ENCODE results near the gene PTPRN2.
"Not testable (repeated sequence)": the region's sequence is repeated elsewhere in the genome, so short reads cannot be mapped to it uniquely, and the experiment has no call there.

PTPRN2 gene

DNA sequence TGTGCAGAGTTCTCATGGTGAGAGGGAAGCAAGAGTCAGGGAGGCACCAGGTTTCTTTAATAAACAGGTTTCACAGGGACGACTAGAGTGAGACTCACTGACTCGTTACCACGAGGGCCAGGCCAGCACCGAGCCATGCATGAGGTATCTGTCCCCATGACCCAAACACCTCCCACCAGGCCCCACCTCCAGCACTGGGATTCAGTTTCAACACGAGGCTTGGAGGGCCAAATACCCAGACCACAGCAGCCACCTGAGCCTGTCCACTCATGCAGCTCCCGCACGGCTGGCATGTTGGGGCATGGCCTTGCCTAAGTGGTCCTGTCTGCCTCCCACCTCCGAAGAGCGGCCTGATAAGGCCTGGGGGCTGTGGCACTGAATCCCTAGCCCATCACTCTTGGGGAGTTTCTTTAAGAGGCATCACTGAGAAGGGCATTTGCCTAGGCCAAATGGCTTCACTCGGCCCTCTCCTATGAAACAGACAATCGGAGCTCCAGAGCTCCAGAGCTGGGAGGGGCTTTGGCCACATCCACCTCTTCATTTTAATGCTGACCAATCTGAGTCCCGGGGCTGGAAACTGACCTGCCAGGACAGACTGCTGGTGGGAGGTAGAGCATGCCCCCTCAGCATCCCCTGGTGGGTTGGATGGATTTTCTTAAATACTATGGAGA lies 1093.0 kb downstream of the PTPRN2 start:
- no peak for DNase-seq (ENCODE audit: low spot score)

- no peak for DNase-seq (ENCODE audit: low spot score)
These were observed 1093.8 kb downstream of the PTPRN2 start for GRCh38 chr7:157493776-157494175.

- DNase-seq (ENCODE audit: low spot score), result no peak
These were observed 1094.6 kb downstream of the PTPRN2 start for GRCh38 chr7:157493017-157493416.

GRCh38 chr7:157490465-157490912 lies 1097.1 kb downstream of the PTPRN2 start:
- DNase-seq (ENCODE audit: low spot score), result no peak

- DNase-seq (ENCODE audit: low spot score), result not testable (repeated sequence)
These were observed 1097.8 kb downstream of the PTPRN2 start for GRCh38 chr7:157489870-157490269.
